Mesendoderm (in vitro differentiated cells): Measurements from ENCODE around the gene IQCH.
A peak's percentile ranks its signal among the peaks of the same experiment; 100 is the strongest.

ENCODE experiments used
- DNase-seq: peaks from one replicate; pipeline ENCODE4 v3.0.0; 2013
- H2AK5ac ChIP-seq: 2 replicates; pipeline ENCODE4 v1.6.1; 2013; ENCODE audit warnings: low read length, inconsistent platforms
- H2BK120ac ChIP-seq: 2 replicates; pipeline ENCODE4 v1.6.1; 2013; ENCODE audit warnings: low read depth, mild to moderate bottlenecking, low read length, moderate library complexity, mixed read lengths
- H2BK15ac ChIP-seq: replicated peaks from 2 replicates; pipeline ENCODE4 v1.6.1; 2013; ENCODE audit warnings: low read depth, mild to moderate bottlenecking, moderate library complexity
- H2BK5ac ChIP-seq: 2 replicates; pipeline ENCODE4 v1.6.1; 2013; ENCODE audit warnings: low read length, inconsistent platforms
- H3K18ac ChIP-seq: 2 replicates; pipeline ENCODE4 v1.6.1; 2013; ENCODE audit warnings: mild to moderate bottlenecking, low read length, mixed read lengths
- H3K23ac ChIP-seq: one replicate; pipeline ENCODE4 v1.6.1; 2013; ENCODE audit warnings: low read length
- H3K27ac ChIP-seq: 2 replicates; pipeline ENCODE4 v1.5.1; 2013; ENCODE audit warnings: low read depth, mild to moderate bottlenecking, inconsistent platforms, low read length, moderate library complexity
- H3K27me3 ChIP-seq: 2 replicates; pipeline ENCODE4 v1.6.1; 2013; ENCODE audit warnings: low read length, control low read depth, mild to moderate bottlenecking, inconsistent platforms; ENCODE audit not compliant: insufficient read depth, poor library complexity
- H3K36me3 ChIP-seq: 2 replicates; pipeline ENCODE4 v1.6.1; 2013; ENCODE audit warnings: low read length, inconsistent platforms; ENCODE audit not compliant: control insufficient read depth, insufficient read depth
- H3K4ac ChIP-seq: one replicate; pipeline ENCODE4 v1.6.1; 2013; ENCODE audit warnings: low read depth, mild to moderate bottlenecking, low read length, moderate library complexity
- H3K4me1 ChIP-seq: 2 replicates; pipeline ENCODE4 v1.6.1; 2013; ENCODE audit warnings: low read depth, low read length, inconsistent platforms; ENCODE audit not compliant: control insufficient read depth
- H3K4me2 ChIP-seq: 2 replicates; pipeline ENCODE4 v1.6.1; 2013; ENCODE audit warnings: low read length
- H3K4me3 ChIP-seq: 2 replicates; pipeline ENCODE4 v1.5.1; 2013; ENCODE audit warnings: mild to moderate bottlenecking, low read length
- H3K56ac ChIP-seq: one replicate; pipeline ENCODE4 v1.6.1; 2013; ENCODE audit warnings: low read length
- H3K79me1 ChIP-seq: 2 replicates; pipeline ENCODE4 v1.6.1; 2013; ENCODE audit warnings: low read length, inconsistent platforms
- H3K79me2 ChIP-seq: 2 replicates; pipeline ENCODE4 v1.6.1; 2013; ENCODE audit warnings: mild to moderate bottlenecking, low read length; ENCODE audit not compliant: control insufficient read depth, insufficient read depth
- H3K9ac ChIP-seq: 2 replicates; pipeline ENCODE4 v1.6.1; 2013; ENCODE audit warnings: low read length, inconsistent platforms
- H4K5ac ChIP-seq: one replicate; pipeline ENCODE4 v1.6.1; 2013; ENCODE audit warnings: low read length
- H4K8ac ChIP-seq: one replicate; pipeline ENCODE4 v1.6.1; 2013; ENCODE audit warnings: low read depth, mild to moderate bottlenecking, control low read depth, low read length, moderate library complexity
- WGBS: extraction: QIAGEN DNeasy Blood & Tissue Kit; methylation state at CpG from one replicate; pipeline ENCODE4 v1.1.7; 2013; ENCODE audit warnings: low lambda C conversion rate, missing lambda C conversion rate; ENCODE audit not compliant: insufficient coverage; ENCODE audit errors: extremely low coverage; 5-methylcytosine and 5-hydroxymethylcytosine counted together

Gene IQCH

GRCh38 chr15:67305506-67305905 lies 50.9 kb downstream of the IQCH start:
- Histone ChIP-seq H2BK15ac (no peak overlapping the region), H3K79me2 (no peaks in the 10 kb centered on the region), H4K8ac (no peak overlapping the region), H4K5ac (no peak overlapping the region), H3K36me3 (no peaks in the 10 kb centered on the region), H3K4ac (no peak overlapping the region), H3K9ac (no peak overlapping the region), H2BK5ac (no peak overlapping the region), H3K23ac (no peak overlapping the region), H3K18ac (no peak overlapping the region), H3K4me3 (no peak overlapping the region), H3K79me1 (no peaks in the 10 kb centered on the region), H3K27ac (no peak overlapping the region), H3K4me1 (no peaks in the 10 kb centered on the region), H3K56ac (no peak overlapping the region), H2AK5ac (no peak overlapping the region), H2BK120ac (no peak overlapping the region), H3K4me2 (no peak overlapping the region), H3K27me3 (no peaks in the 10 kb centered on the region)
- no peak for DNase-seq
- no CpG with 5 or more reads among the region's 1 CpG for WGBS

- Histone ChIP-seq H3K4ac (no peak overlapping the region), H2BK15ac (no peak overlapping the region), H3K27me3 (no peaks in the 10 kb centered on the region), H3K36me3 (no peaks in the 10 kb centered on the region), H3K18ac (no peak overlapping the region), H3K4me1 (no peaks in the 10 kb centered on the region), H3K27ac (no peak overlapping the region), H3K56ac (no peak overlapping the region), H4K5ac (no peak overlapping the region), H2BK5ac (no peak overlapping the region), H3K79me1 (no peaks in the 10 kb centered on the region), H2AK5ac (no peak overlapping the region), H3K79me2 (no peaks in the 10 kb centered on the region), H3K4me2 (no peak overlapping the region), H4K8ac (no peak overlapping the region), H3K9ac (no peak overlapping the region), H3K4me3 (no peak overlapping the region), H2BK120ac (no peak overlapping the region), H3K23ac (no peak overlapping the region)
- no CpG with 5 or more reads among the region's 1 CpG for WGBS
- DNase-seq, result no peak
Observed at GRCh38 chr15:67307156-67307555, 52.6 kb downstream of the IQCH start.

- no peak overlapping the region for H3K18ac ChIP-seq
- no peaks in the 10 kb centered on the region for H3K4me1 ChIP-seq
- H2BK15ac ChIP-seq, result no peak overlapping the region
- H4K5ac ChIP-seq, result no peak overlapping the region
- H3K9ac ChIP-seq, result no peak overlapping the region
- no peaks in the 10 kb centered on the region for H3K79me2 ChIP-seq
- H3K27ac ChIP-seq, result no peak overlapping the region
- no peak overlapping the region for H3K4ac ChIP-seq
- no peak overlapping the region for H2AK5ac ChIP-seq
- no peak overlapping the region for H3K4me3 ChIP-seq
- no peak overlapping the region for H2BK5ac ChIP-seq
- no peak overlapping the region for H3K4me2 ChIP-seq
- H4K8ac ChIP-seq, result no peak overlapping the region
- DNase-seq, result no peak
- H3K36me3 ChIP-seq, result no peaks in the 10 kb centered on the region
- H2BK120ac ChIP-seq, result no peak overlapping the region
- H3K79me1 ChIP-seq, result no peaks in the 10 kb centered on the region
- no peak overlapping the region for H3K56ac ChIP-seq
- WGBS, result no CpG with 5 or more reads among the region's 4 CpGs
- H3K27me3 ChIP-seq, result no peaks in the 10 kb centered on the region
- H3K23ac ChIP-seq, result no peak overlapping the region
Observed at GRCh38 chr15:67307889-67308597, 53.5 kb downstream of the IQCH start.

GRCh38 chr15:67311731-67312130 lies 57.1 kb downstream of the IQCH start:
- H3K27ac ChIP-seq, result no peak overlapping the region

GRCh38 chr15:67319961-67320360 lies 65.4 kb downstream of the IQCH start:
- no peak overlapping the region for H2BK15ac ChIP-seq
- no peak overlapping the region for H3K4me3 ChIP-seq
- no peak overlapping the region for H3K4me2 ChIP-seq
- whole genome bisulfite sequencing, result no CpG with 5 or more reads among the region's 3 CpGs
- no peak overlapping the region for H3K4ac ChIP-seq
- H4K8ac ChIP-seq, result no peak overlapping the region
- no peak overlapping the region for H3K27ac ChIP-seq
- no peaks in the 10 kb centered on the region for H3K79me1 ChIP-seq
- H3K9ac ChIP-seq, result no peak overlapping the region
- H3K27me3 ChIP-seq, result no peaks in the 10 kb centered on the region
- H3K79me2 ChIP-seq, result no peaks in the 10 kb centered on the region
- H3K36me3 ChIP-seq, result no peaks in the 10 kb centered on the region
- H3K23ac ChIP-seq, result no peak overlapping the region
- H4K5ac ChIP-seq, result no peak overlapping the region
- no peak overlapping the region for H2BK120ac ChIP-seq
- no peak overlapping the region for H2BK5ac ChIP-seq
- H3K18ac ChIP-seq, result no peak overlapping the region
- no peak for DNase-seq
- H3K56ac ChIP-seq, result no peak overlapping the region
- no peak overlapping the region for H2AK5ac ChIP-seq
- H3K4me1 ChIP-seq, result no peaks in the 10 kb centered on the region

More at GRCh38 chr15:67311731-67312130, 57.1 kb downstream of the IQCH start:
- Histone ChIP-seq H3K4me1 (no peaks in the 10 kb centered on the region), H3K79me1 (no peaks in the 10 kb centered on the region), H3K27me3 (no peaks in the 10 kb centered on the region), H3K56ac (no peak overlapping the region), H3K18ac (no peak overlapping the region), H2BK15ac (no peak overlapping the region), H4K8ac (no peak overlapping the region), H3K36me3 (no peaks in the 10 kb centered on the region), H3K23ac (no peak overlapping the region), H2BK5ac (no peak overlapping the region), H2AK5ac (no peak overlapping the region), H4K5ac (no peak overlapping the region), H2BK120ac (no peak overlapping the region), H3K79me2 (no peaks in the 10 kb centered on the region), H3K4ac (no peak overlapping the region), H3K9ac (no peak overlapping the region), H3K4me3 (no peak overlapping the region), H3K4me2 (no peak overlapping the region)
- WGBS, result no CpG with 5 or more reads among the region's 1 CpG
- DNase-seq, result no peak

GRCh38 chr15:67321352-67321751 lies 66.8 kb downstream of the IQCH start:
- Histone ChIP-seq H2BK120ac (no peak overlapping the region), H3K4me3 (no peak overlapping the region), H3K27ac (no peak overlapping the region), H3K79me2 (no peaks in the 10 kb centered on the region), H2AK5ac (no peak overlapping the region), H4K8ac (no peak overlapping the region), H3K4me1 (no peaks in the 10 kb centered on the region), H3K4ac (no peak overlapping the region), H3K4me2 (no peak overlapping the region), H3K18ac (no peak overlapping the region), H3K27me3 (no peaks in the 10 kb centered on the region), H3K56ac (no peak overlapping the region), H3K79me1 (no peaks in the 10 kb centered on the region), H3K23ac (no peak overlapping the region), H3K36me3 (no peaks in the 10 kb centered on the region), H2BK15ac (no peak overlapping the region), H3K9ac (no peak overlapping the region), H4K5ac (no peak overlapping the region), H2BK5ac (no peak overlapping the region)
- peak; percentile 4 for DNase-seq
